ENCODE measurements around the gene MT4.

MT4 gene

DNA sequence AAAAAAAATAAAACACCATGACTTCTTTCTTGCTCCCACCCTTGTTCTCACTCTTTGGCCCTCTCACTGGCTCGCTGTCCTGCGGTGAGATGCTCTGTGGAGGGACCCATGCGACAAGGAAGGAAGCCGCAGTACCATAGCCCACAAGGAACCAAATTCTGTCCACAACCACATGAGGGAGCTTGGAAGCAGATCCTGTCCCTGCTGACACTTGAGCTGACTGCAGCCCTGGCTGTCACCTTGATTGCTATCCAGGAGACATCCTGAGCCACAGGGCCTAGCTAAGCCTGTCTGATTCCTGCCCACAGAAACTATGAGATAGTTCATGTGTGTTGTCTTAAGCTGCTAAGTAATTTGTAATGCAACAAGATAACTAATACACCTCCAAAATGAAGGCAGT is 38.7 kb downstream of the MT4 start:
- TF ChIP-seq, protein P1, sequence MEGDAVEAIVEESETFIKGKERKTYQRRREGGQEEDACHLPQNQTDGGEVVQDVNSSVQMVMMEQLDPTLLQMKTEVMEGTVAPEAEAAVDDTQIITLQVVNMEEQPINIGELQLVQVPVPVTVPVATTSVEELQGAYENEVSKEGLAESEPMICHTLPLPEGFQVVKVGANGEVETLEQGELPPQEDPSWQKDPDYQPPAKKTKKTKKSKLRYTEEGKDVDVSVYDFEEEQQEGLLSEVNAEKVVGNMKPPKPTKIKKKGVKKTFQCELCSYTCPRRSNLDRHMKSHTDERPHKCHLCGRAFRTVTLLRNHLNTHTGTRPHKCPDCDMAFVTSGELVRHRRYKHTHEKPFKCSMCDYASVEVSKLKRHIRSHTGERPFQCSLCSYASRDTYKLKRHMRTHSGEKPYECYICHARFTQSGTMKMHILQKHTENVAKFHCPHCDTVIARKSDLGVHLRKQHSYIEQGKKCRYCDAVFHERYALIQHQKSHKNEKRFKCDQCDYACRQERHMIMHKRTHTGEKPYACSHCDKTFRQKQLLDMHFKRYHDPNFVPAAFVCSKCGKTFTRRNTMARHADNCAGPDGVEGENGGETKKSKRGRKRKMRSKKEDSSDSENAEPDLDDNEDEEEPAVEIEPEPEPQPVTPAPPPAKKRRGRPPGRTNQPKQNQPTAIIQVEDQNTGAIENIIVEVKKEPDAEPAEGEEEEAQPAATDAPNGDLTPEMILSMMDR (conservative IDR thresholded peaks at IDR 0.05; ENCODE audit: low read depth, low read length), result peak; percentile 43
- no peak overlapping the region for H3K4me3 ChIP-seq (ENCODE audit: low read length)
- DNase-seq (ENCODE audit: low read depth), result no peak

GRCh38 chr16:56604966-56605365 is 40.1 kb downstream of the MT4 start:
- no peak for DNase-seq (ENCODE audit: low read depth)
- TF ChIP-seq, protein P1 (conservative IDR thresholded peaks at IDR 0.05; ENCODE audit: low read depth, low read length), result no peak
- no peak overlapping the region for H3K4me3 ChIP-seq (ENCODE audit: low read length)

GRCh38 chr16:56605475-56605874 is 40.6 kb downstream of the MT4 start:
- no peak overlapping the region for H3K4me3 ChIP-seq (ENCODE audit: low read length)
- no peak for DNase-seq (ENCODE audit: low read depth)
- TF ChIP-seq, protein P1 (conservative IDR thresholded peaks at IDR 0.05; ENCODE audit: low read depth, low read length), result no peak

- DNase-seq (ENCODE audit: low read depth), result no peak
- H3K4me3 ChIP-seq (ENCODE audit: low read length), result no peak overlapping the region
- TF ChIP-seq, protein P1 (conservative IDR thresholded peaks at IDR 0.05; ENCODE audit: low read depth, low read length), result no peak
Observed at GRCh38 chr16:56606071-56606475, 41.2 kb downstream of the MT4 start.

- no peak for DNase-seq (ENCODE audit: low read depth)
- TF ChIP-seq, protein P1 (conservative IDR thresholded peaks at IDR 0.05; ENCODE audit: low read depth, low read length), result no peak
- peak overlapping the region; percentile 19 for H3K4me3 ChIP-seq (ENCODE audit: low read length)
Observed at GRCh38 chr16:56606476-56607108, 41.7 kb downstream of the MT4 start.

GRCh38 chr16:56607109-56607618 is 42.3 kb downstream of the MT4 start:
- DNase-seq (ENCODE audit: low read depth), result no peak
- peak overlapping the region; percentile 19 for H3K4me3 ChIP-seq (ENCODE audit: low read length)
- TF ChIP-seq, protein P1 (conservative IDR thresholded peaks at IDR 0.05; ENCODE audit: low read depth, low read length), result no peak

- no peak overlapping the region for H3K4me3 ChIP-seq (ENCODE audit: low read length)
- TF ChIP-seq, protein P1 (conservative IDR thresholded peaks at IDR 0.05; ENCODE audit: low read depth, low read length), result no peak
- no peak for DNase-seq (ENCODE audit: low read depth)
Observed at GRCh38 chr16:56607675-56608042, 42.8 kb downstream of the MT4 start.

Data from retinal pigment epithelial cell (primary cell).